ENCODE results near the gene RABGGTB. TPM values are rescaled to one million over a fixed set of nuclear protein-coding genes. Genes with fewer than 3 reads are reported as not detected.

The RABGGTB gene
- total and polyA plus RNA-seq, 9 of the 15 experiments (the other 6 are each of a cell fraction or from before 2014, with no cell fraction given): 148 to 354 (median 206) TPM

- TF ChIP-seq CHD7 (IDR thresholded peaks at IDR 0.05; ENCODE audit: low read depth, low read length) (no peak), ZNF3 (CRISPR knock-in tag; IDR thresholded peaks at IDR 0.05) (no peak), BDP1 (IDR thresholded peaks at IDR 0.05; ENCODE audit: insufficient read depth, insufficient read length) (no peak), BRD9 (IDR thresholded peaks at IDR 0.05; ENCODE audit: low read depth, partially characterized antibody) (no peak), SMAD4 (CRISPR knock-in tag; conservative IDR thresholded peaks at IDR 0.05) (no peak), RHOXF2B (CRISPR knock-in tag; conservative IDR thresholded peaks at IDR 0.05) (no peak), TARDBP (IDR thresholded peaks at IDR 0.05) (no peak), ZNF766 (CRISPR knock-in tag; conservative IDR thresholded peaks at IDR 0.05) (no peak), CEBPG (CRISPR knock-in tag; IDR thresholded peaks at IDR 0.05) (no peak), CEBPG (tag; conservative IDR thresholded peaks at IDR 0.05 in 1 of 2, IDR thresholded peaks at IDR 0.05 in 1 of 2) (no peak), COPS2 (conservative IDR thresholded peaks at IDR 0.05) (no peak), CC2D1A (IDR thresholded peaks at IDR 0.05) (no peak), ZNF143 (CRISPR knock-in tag; IDR thresholded peaks at IDR 0.05) (no peak)
- TF ChIP-seq, protein P1, sequence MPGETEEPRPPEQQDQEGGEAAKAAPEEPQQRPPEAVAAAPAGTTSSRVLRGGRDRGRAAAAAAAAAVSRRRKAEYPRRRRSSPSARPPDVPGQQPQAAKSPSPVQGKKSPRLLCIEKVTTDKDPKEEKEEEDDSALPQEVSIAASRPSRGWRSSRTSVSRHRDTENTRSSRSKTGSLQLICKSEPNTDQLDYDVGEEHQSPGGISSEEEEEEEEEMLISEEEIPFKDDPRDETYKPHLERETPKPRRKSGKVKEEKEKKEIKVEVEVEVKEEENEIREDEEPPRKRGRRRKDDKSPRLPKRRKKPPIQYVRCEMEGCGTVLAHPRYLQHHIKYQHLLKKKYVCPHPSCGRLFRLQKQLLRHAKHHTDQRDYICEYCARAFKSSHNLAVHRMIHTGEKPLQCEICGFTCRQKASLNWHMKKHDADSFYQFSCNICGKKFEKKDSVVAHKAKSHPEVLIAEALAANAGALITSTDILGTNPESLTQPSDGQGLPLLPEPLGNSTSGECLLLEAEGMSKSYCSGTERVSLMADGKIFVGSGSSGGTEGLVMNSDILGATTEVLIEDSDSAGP (CRISPR knock-in tag; IDR thresholded peaks at IDR 0.05): no peak
- TF ChIP-seq, protein P2, sequence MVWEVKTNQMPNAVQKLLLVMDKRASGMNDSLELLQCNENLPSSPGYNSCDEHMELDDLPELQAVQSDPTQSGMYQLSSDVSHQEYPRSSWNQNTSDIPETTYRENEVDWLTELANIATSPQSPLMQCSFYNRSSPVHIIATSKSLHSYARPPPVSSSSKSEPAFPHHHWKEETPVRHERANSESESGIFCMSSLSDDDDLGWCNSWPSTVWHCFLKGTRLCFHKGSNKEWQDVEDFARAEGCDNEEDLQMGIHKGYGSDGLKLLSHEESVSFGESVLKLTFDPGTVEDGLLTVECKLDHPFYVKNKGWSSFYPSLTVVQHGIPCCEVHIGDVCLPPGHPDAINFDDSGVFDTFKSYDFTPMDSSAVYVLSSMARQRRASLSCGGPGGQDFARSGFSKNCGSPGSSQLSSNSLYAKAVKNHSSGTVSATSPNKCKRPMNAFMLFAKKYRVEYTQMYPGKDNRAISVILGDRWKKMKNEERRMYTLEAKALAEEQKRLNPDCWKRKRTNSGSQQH (CRISPR knock-in tag; IDR thresholded peaks at IDR 0.05): no peak
These were observed 43.9 kb upstream of the RABGGTB start (continued) for GRCh38 chr1:75742047-75742625.

All from K562 (cell line).